ENCODE measurements around the gene SWI5. TPM values are rescaled to one million over a fixed set of nuclear protein-coding genes. Genes with fewer than 3 reads are reported as not detected.

SWI5 gene
- total and polyA plus RNA-seq, 9 of the 15 experiments (the other 6 are each of a cell fraction or from before 2014, with no cell fraction given): 62.8 to 133 (median 95.9) TPM

- TF ChIP-seq RBM34 (IDR thresholded peaks at IDR 0.05; ENCODE audit: borderline replicate concordance, insufficient read depth, low read length) (no peak), MYC (IDR thresholded peaks at IDR 0.05; ENCODE audit: low read depth, low read length) (peak; percentile 50), MYC (CRISPR knock-in tag; IDR thresholded peaks at IDR 0.05; ENCODE audit: borderline replicate concordance, low read depth) (peak; percentile 76; the same call in 1 of the 2 replicates), ARID3B (CRISPR knock-in tag; IDR thresholded peaks at IDR 0.05; ENCODE audit: borderline replicate concordance) (peak; percentile 89; the same call in 1 of the 2 replicates), HNRNPLL (IDR thresholded peaks at IDR 0.05; ENCODE audit: low read depth, low read length, poor library complexity, severe bottlenecking) (peak; percentile 4), SAFB2 (IDR thresholded peaks at IDR 0.05; ENCODE audit: borderline replicate concordance, low read depth, low read length, severe bottlenecking) (no peak), SIN3B (IDR thresholded peaks at IDR 0.05; ENCODE audit: low read depth) (no peak), NELFE (IDR thresholded peaks at IDR 0.05; ENCODE audit: insufficient read depth, insufficient read length) (no peak), ZBTB17 (CRISPR knock-in tag; IDR thresholded peaks at IDR 0.05) (peak; percentile 59; the same call in 1 of the 2 replicates), NFRKB (IDR thresholded peaks at IDR 0.05; ENCODE audit: low read depth) (no peak), SNIP1 (IDR thresholded peaks at IDR 0.05; ENCODE audit: low read depth) (no peak), PCBP2 (IDR thresholded peaks at IDR 0.05; ENCODE audit: low read depth, low read length, poor library complexity, severe bottlenecking) (no peak), RBBP5 (IDR thresholded peaks at IDR 0.05; ENCODE audit: borderline replicate concordance, insufficient read depth, low read length, poor library complexity, severe bottlenecking) (no peak), KDM2B (CRISPR knock-in tag; IDR thresholded peaks at IDR 0.05) (0 out of 2 replicates have a peak, but pooled peaks have one; percentile 86), ZNF175 (CRISPR knock-in tag; IDR thresholded peaks at IDR 0.05; ENCODE audit: low read depth) (no peak)
- TF ChIP-seq, protein P1, sequence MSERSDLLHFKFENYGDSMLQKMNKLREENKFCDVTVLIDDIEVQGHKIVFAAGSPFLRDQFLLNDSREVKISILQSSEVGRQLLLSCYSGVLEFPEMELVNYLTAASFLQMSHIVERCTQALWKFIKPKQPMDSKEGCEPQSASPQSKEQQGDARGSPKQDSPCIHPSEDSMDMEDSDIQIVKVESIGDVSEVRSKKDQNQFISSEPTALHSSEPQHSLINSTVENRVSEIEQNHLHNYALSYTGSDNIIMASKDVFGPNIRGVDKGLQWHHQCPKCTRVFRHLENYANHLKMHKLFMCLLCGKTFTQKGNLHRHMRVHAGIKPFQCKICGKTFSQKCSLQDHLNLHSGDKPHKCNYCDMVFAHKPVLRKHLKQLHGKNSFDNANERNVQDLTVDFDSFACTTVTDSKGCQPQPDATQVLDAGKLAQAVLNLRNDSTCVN (CRISPR knock-in tag; IDR thresholded peaks at IDR 0.05): no peak
- TF ChIP-seq, protein P2, sequence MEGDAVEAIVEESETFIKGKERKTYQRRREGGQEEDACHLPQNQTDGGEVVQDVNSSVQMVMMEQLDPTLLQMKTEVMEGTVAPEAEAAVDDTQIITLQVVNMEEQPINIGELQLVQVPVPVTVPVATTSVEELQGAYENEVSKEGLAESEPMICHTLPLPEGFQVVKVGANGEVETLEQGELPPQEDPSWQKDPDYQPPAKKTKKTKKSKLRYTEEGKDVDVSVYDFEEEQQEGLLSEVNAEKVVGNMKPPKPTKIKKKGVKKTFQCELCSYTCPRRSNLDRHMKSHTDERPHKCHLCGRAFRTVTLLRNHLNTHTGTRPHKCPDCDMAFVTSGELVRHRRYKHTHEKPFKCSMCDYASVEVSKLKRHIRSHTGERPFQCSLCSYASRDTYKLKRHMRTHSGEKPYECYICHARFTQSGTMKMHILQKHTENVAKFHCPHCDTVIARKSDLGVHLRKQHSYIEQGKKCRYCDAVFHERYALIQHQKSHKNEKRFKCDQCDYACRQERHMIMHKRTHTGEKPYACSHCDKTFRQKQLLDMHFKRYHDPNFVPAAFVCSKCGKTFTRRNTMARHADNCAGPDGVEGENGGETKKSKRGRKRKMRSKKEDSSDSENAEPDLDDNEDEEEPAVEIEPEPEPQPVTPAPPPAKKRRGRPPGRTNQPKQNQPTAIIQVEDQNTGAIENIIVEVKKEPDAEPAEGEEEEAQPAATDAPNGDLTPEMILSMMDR (IDR thresholded peaks at IDR 0.05 in 2 of 3, conservative IDR thresholded peaks at IDR 0.05 in 1 of 3; ENCODE audit: insufficient read depth in 2 of 3, low read depth in 1 of 3, low read length in 3 of 3): no peak
- TF ChIP-seq, protein P3, sequence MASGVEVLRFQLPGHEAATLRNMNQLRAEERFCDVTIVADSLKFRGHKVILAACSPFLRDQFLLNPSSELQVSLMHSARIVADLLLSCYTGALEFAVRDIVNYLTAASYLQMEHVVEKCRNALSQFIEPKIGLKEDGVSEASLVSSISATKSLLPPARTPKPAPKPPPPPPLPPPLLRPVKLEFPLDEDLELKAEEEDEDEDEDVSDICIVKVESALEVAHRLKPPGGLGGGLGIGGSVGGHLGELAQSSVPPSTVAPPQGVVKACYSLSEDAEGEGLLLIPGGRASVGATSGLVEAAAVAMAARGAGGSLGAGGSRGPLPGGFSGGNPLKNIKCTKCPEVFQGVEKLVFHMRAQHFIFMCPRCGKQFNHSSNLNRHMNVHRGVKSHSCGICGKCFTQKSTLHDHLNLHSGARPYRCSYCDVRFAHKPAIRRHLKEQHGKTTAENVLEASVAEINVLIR (CRISPR knock-in tag; IDR thresholded peaks at IDR 0.05): no peak
- TF ChIP-seq, protein P4, sequence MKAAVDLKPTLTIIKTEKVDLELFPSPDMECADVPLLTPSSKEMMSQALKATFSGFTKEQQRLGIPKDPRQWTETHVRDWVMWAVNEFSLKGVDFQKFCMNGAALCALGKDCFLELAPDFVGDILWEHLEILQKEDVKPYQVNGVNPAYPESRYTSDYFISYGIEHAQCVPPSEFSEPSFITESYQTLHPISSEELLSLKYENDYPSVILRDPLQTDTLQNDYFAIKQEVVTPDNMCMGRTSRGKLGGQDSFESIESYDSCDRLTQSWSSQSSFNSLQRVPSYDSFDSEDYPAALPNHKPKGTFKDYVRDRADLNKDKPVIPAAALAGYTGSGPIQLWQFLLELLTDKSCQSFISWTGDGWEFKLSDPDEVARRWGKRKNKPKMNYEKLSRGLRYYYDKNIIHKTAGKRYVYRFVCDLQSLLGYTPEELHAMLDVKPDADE (conservative IDR thresholded peaks at IDR 0.05; ENCODE audit: control insufficient read depth, low read depth, low read length): no peak
These were observed 25.0 kb upstream of the SWI5 start (continued) for GRCh38 chr9:128250839-128251731.
